ENCODE data around the gene F2RL1.
"Not testable (repeated sequence)": the region's sequence is repeated elsewhere in the genome, so short reads cannot be mapped to it uniquely, and the experiment has no call there.

The F2RL1 gene, protein sequence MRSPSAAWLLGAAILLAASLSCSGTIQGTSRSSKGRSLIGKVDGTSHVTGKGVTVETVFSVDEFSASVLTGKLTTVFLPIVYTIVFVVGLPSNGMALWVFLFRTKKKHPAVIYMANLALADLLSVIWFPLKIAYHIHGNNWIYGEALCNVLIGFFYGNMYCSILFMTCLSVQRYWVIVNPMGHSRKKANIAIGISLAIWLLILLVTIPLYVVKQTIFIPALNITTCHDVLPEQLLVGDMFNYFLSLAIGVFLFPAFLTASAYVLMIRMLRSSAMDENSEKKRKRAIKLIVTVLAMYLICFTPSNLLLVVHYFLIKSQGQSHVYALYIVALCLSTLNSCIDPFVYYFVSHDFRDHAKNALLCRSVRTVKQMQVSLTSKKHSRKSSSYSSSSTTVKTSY

DNA sequence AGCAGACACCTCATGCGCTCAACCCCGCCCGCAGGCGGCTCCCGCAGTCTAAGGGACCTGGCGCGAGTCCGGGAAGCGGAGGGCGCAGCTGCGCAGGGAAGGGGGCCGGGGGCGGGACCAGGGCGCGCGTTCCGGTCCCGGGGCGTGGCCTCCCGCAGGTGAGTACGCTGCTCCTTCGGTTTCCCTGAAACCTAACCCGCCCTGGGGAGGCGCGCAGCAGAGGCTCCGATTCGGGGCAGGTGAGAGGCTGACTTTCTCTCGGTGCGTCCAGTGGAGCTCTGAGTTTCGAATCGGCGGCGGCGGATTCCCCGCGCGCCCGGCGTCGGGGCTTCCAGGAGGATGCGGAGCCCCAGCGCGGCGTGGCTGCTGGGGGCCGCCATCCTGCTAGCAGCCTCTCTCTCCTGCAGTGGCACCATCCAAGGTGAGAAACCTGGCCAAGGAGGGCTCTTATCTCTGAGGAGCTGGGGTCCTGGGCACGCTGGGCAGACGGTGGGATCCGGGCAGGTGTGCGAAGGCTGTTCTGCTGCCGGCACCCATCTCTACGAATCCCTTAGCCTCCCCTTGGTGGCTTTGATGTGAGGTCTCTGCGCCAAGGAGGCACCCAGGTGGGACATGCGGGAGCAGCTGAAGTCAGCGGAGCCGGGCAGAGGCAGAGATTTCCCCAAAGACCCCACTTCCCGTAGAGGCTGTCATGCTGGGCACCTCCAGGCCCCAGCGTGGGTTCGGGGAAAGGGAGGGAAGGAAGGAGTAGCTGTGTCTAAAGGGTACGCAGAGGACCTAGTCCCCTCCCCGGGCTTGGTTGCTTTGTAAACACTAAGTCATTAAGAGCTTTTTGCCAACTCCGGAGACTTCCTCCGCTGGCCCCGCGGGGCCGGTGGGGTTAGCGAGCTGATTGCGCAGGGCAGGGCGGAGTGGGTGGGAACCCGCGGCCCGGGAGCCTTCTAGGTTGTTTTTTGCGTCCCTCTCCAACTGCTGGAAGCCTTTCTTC is at the start of gene F2RL1:
F2RL1 (plus strand) TSS at position 187 of the 988 bp plus-strand sequence; CDS start at position 340, 153 bp downstream.
- peaks cover 19% of the 10 kb centered on the region for H3K4me1 Mint-ChIP-seq
- peak within 1 kb of the TSS; percentile 81 for H3K4me3 Mint-ChIP-seq
- H3K27ac Mint-ChIP-seq: no peak within 1 kb of the TSS
- peaks cover 70% of the 10 kb centered on the region for H3K27me3 Mint-ChIP-seq (ENCODE audit: low read depth, poor library complexity)
- H3K36me3 Mint-ChIP-seq (ENCODE audit: low read depth): peaks cover 4% of the 10 kb centered on the region
- TF ChIP-seq, protein P1, sequence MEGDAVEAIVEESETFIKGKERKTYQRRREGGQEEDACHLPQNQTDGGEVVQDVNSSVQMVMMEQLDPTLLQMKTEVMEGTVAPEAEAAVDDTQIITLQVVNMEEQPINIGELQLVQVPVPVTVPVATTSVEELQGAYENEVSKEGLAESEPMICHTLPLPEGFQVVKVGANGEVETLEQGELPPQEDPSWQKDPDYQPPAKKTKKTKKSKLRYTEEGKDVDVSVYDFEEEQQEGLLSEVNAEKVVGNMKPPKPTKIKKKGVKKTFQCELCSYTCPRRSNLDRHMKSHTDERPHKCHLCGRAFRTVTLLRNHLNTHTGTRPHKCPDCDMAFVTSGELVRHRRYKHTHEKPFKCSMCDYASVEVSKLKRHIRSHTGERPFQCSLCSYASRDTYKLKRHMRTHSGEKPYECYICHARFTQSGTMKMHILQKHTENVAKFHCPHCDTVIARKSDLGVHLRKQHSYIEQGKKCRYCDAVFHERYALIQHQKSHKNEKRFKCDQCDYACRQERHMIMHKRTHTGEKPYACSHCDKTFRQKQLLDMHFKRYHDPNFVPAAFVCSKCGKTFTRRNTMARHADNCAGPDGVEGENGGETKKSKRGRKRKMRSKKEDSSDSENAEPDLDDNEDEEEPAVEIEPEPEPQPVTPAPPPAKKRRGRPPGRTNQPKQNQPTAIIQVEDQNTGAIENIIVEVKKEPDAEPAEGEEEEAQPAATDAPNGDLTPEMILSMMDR (IDR thresholded peaks at IDR 0.05): no peak
- peaks cover 4% of the 10 kb centered on the region for H3K9me3 Mint-ChIP-seq
- DNase-seq: peak; percentile 82

DNA sequence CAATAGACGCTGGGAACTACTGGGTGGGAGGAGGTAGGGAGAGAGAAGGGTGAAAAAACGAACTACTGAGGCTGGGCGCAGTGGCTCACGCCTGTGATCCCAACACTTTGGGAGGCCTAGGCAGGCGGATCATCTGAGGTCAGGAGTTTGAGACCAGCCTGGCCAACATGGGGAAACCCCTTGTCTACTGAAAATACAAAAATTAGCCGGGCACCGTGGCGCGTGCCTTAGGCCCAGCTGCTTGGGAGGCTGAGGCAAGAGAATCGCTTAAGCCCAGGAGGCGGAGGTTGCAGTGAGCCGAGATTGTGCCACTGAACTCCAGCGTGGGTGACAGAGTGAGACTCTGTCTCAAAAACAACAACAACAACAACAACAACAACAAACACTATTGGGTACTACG is 47.8 kb upstream of the F2RL1 start:
- DNase-seq; H3K4me1 Mint-ChIP-seq; H3K27me3 Mint-ChIP-seq (ENCODE audit: low read depth, poor library complexity); H3K9me3 Mint-ChIP-seq; H3K27ac Mint-ChIP-seq; H3K4me3 Mint-ChIP-seq; H3K36me3 Mint-ChIP-seq (ENCODE audit: low read depth): not testable (repeated sequence)

DNA sequence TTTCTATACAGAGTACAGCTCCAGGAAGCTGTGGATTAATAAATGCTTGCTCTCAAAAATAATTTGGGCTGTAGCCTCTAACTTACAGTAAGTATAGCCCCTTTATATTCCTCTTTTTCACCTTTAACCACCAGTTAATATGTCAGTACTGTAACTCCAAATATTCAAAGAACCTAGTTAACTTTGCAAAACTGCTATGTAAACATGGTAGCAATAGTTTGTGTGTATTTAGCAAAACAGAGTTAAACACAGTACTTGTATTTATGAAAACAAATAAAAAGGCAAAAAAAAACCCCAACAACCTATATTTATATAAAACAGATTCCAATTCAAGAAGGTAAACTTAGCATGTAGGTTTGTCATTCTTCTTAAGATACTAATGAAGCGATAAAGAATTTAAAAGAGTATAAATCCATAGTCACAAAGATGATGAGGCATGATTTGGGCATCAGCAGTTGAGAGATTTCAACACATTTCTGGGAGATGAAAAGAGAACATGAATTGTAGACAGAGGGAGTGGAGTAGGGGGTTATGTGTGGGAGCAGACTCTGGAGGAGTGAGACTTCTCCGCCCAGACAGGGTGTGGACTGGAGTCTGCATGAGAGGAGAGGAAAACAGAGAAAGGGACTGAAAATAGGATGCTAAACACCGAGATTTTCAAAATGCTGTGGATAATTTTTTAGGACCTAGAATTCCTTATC is 47.0 kb upstream of the F2RL1 start:
- DNase-seq: no peak
- TF ChIP-seq, protein P1 (IDR thresholded peaks at IDR 0.05): no peak
- peak overlapping the region; percentile 24 for H3K27ac Mint-ChIP-seq
- H3K4me1 Mint-ChIP-seq: peaks cover 8% of the 10 kb centered on the region
- H3K4me3 Mint-ChIP-seq: no peak overlapping the region
- H3K27me3 Mint-ChIP-seq (ENCODE audit: low read depth, poor library complexity): peaks cover 2% of the 10 kb centered on the region
- no peaks in the 10 kb centered on the region for H3K36me3 Mint-ChIP-seq (ENCODE audit: low read depth)
- H3K9me3 Mint-ChIP-seq: no peaks in the 10 kb centered on the region

DNA sequence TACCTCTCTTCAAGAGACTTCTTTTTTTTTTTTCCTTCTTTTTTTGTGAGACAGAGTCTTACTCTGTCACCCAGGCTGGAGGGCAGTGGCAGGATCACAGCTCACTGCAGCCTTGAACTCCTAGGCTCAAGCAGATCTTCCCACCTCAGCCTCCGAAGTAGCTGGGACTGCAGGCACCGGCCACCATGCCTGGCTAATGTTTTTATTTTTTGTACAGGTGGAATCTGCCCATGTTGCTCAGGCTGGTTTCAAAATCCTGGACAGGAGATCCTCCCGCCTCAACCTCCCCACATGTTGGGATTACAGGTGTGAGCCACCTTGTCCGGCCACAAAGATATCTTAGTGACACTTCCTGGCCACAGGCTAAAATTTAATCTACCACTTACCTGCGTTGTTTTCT is 42.9 kb upstream of the F2RL1 start:
- no peak overlapping the region for H3K4me3 Mint-ChIP-seq
- H3K27me3 Mint-ChIP-seq (ENCODE audit: low read depth, poor library complexity): no peaks in the 10 kb centered on the region
- no peaks in the 10 kb centered on the region for H3K9me3 Mint-ChIP-seq
- TF ChIP-seq, protein P1 (IDR thresholded peaks at IDR 0.05): no peak
- H3K4me1 Mint-ChIP-seq: peaks cover 23% of the 10 kb centered on the region
- H3K36me3 Mint-ChIP-seq (ENCODE audit: low read depth): no peaks in the 10 kb centered on the region
- no peak overlapping the region for H3K27ac Mint-ChIP-seq
- DNase-seq: no peak

DNA sequence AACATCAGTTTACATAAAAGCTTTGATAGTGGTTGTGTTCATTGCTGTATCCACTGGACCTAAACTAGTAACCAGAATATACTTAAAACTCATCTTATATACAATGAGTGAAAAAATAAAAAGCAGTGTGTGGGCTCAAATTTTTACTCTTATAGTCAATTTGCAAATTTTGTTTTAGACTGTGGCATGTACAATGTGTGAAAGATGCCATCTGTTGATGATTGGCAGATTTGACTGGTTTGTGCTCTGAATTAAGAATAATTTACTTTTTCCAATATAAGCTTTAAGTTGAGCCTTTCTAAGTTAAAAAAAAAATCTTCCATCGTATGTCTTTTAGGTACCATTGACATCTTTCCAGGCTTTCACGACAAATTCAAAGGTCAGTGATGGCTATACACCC is 42.4 kb upstream of the F2RL1 start:
- H3K36me3 Mint-ChIP-seq (ENCODE audit: low read depth): no peaks in the 10 kb centered on the region
- peaks cover 23% of the 10 kb centered on the region for H3K4me1 Mint-ChIP-seq

DNA sequence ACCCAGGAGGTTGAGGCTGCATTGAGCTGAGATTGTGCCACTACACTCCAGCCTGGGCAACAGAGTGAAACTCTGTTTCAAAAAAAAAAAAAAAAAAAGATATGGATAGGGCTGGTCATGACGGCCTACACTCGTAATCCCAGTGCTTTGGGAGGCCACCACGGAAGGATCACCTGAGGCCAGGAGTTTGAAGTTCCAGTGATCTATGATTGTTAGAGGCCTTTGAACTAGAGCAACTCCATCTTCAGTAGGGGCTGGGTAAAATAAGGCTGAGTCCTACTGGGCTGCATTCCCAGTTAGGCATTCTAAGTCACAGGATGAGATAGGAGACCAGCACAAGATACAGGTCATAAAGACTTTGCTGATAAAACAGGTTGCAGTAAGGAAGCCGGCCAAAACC is 38.2 kb upstream of the F2RL1 start:
- not testable (repeated sequence) for H3K4me3 Mint-ChIP-seq; H3K27ac Mint-ChIP-seq; H3K9me3 Mint-ChIP-seq; DNase-seq; H3K36me3 Mint-ChIP-seq (ENCODE audit: low read depth)
- Mint-ChIP-seq H3K27me3 (ENCODE audit: low read depth, poor library complexity) (peaks cover 12% of the 10 kb centered on the region), H3K4me1 (peaks cover 20% of the 10 kb centered on the region)

More for the DNA sequence above, 42.4 kb upstream of the F2RL1 start:
- Mint-ChIP-seq H3K27me3 (ENCODE audit: low read depth, poor library complexity) (peaks cover 3% of the 10 kb centered on the region), H3K27ac (no peak overlapping the region), H3K9me3 (no peaks in the 10 kb centered on the region), H3K4me3 (no peak overlapping the region)
- no peak for DNase-seq
- TF ChIP-seq, protein P1 (IDR thresholded peaks at IDR 0.05): no peak

Data from nephron progenitor cell (in vitro differentiated cells).